IMR-90 (cell line): ENCODE results near the gene MDM1. TPM values are rescaled to one million over a fixed set of nuclear protein-coding genes. Genes with fewer than 3 reads are reported as not detected.

Experiments used
- ATAC-seq: fragments of 200-7000 bp; cut with Tn5 transposase; 2 replicates; pipeline ENCODE4 v1.9.1; 2020; ENCODE audit warnings: low read depth, mild to moderate bottlenecking, moderate library complexity
- BruUV-seq: library from RNA; stranded (reverse); fragments of 400-500 nt; replicated peaks from 2 replicates; lab custom pipeline; 2021; lab: Mats Ljungman, UMichigan
- CTCF ChIA-PET: fragments of 300-600 bp; formaldehyde crosslinking; extraction: SDS; loops from one replicate; lab custom pipeline; 2021; ENCODE audit warnings: antibody characterized with exemption; lab: Yijun Ruan, JAX
- POLR2A ChIA-PET: fragments of 300-600 bp; sonication (Branson Sonifier 250); formaldehyde crosslinking; loops from one replicate; lab custom pipeline; 2022; ENCODE audit warnings: antibody characterized with exemption; ENCODE audit not compliant: unreplicated experiment; lab: Charles Lee
- DNase-seq: peaks from one replicate; pipeline ENCODE4 v3.0.0; 2013
- H2AFZ ChIP-seq: replicated peaks from 2 replicates; pipeline ENCODE3; 2013; ENCODE audit warnings: low read length, mild to moderate bottlenecking; ENCODE audit not compliant: poor library complexity
- H2AK5ac ChIP-seq: 2 replicates; pipeline ENCODE4 v1.6.1; 2013; ENCODE audit warnings: low read depth, low read length, inconsistent platforms
- H2AK9ac ChIP-seq: replicated peaks from 2 replicates; pipeline ENCODE3; 2013; ENCODE audit warnings: mild to moderate bottlenecking, low read depth, low read length, moderate library complexity; ENCODE audit not compliant: poor library complexity
- H2BK120ac ChIP-seq: 2 replicates; pipeline ENCODE4 v1.6.1; 2013; ENCODE audit warnings: low read depth, low read length, inconsistent platforms
- H2BK15ac ChIP-seq: 3 replicates; pipeline ENCODE4 v1.6.1; 2013; ENCODE audit warnings: low read depth, low read length, inconsistent platforms
- H2BK20ac ChIP-seq: 2 replicates; pipeline ENCODE4 v1.6.1; 2013; ENCODE audit warnings: low read depth, mild to moderate bottlenecking, inconsistent platforms, low read length, moderate library complexity
- H2BK5ac ChIP-seq: 2 replicates; pipeline ENCODE4 v1.6.1; 2013; ENCODE audit warnings: mild to moderate bottlenecking, low read depth, low read length, inconsistent platforms; ENCODE audit not compliant: poor library complexity, severe bottlenecking
- H3K14ac ChIP-seq: replicated peaks from 2 replicates; pipeline ENCODE4 v1.6.1; 2013; ENCODE audit warnings: low read depth, low read length, inconsistent platforms
- H3K18ac ChIP-seq: 2 replicates; pipeline ENCODE4 v1.6.1; 2013; ENCODE audit warnings: low read depth, low read length, control low read depth
- H3K23ac ChIP-seq: 2 replicates; pipeline ENCODE4 v1.6.1; 2013; ENCODE audit warnings: low read depth, low read length, inconsistent platforms
- H3K27ac ChIP-seq: 2 replicates; pipeline ENCODE4 v1.5.1; 2013; ENCODE audit warnings: mild to moderate bottlenecking, control low read depth, low read length; ENCODE audit not compliant: insufficient read depth
- H3K27me3 ChIP-seq: 2 replicates; pipeline ENCODE4 v1.6.1; 2013; ENCODE audit warnings: low read length; ENCODE audit not compliant: control insufficient read depth, insufficient read depth
- H3K36me3 ChIP-seq: 2 replicates; pipeline ENCODE4 v1.6.1; 2013; ENCODE audit warnings: low read length, mixed read lengths; ENCODE audit not compliant: control insufficient read depth, insufficient read depth
- H3K4ac ChIP-seq: 2 replicates; pipeline ENCODE4 v1.6.1; 2013; ENCODE audit warnings: low read depth, low read length, inconsistent platforms
- H3K4me1 ChIP-seq: 2 replicates; pipeline ENCODE4 v1.6.1; 2013; ENCODE audit warnings: low read length, mixed read lengths; ENCODE audit not compliant: control insufficient read depth, insufficient read depth
- H3K4me2 ChIP-seq: 2 replicates; pipeline ENCODE4 v1.6.1; 2013; ENCODE audit warnings: low read depth, mild to moderate bottlenecking, control low read depth, low read length, moderate library complexity
- H3K4me3 ChIP-seq: 2 replicates; pipeline ENCODE4 v1.5.1; 2013; ENCODE audit warnings: low read depth, mild to moderate bottlenecking, control low read depth, low read length, moderate library complexity; ENCODE audit not compliant: insufficient read depth
- H3K56ac ChIP-seq: 2 replicates; pipeline ENCODE4 v1.6.1; 2013; ENCODE audit warnings: low read length, inconsistent platforms; ENCODE audit not compliant: insufficient read depth; ENCODE audit errors: extremely low read depth
- H3K79me1 ChIP-seq, 2 experiments: 2 replicates each; pipeline ENCODE4 v1.6.1; 2013; ENCODE audit warnings: low read length in 2 of 2, inconsistent platforms in 1 of 2, low read depth in 1 of 2
- H3K9ac ChIP-seq: 2 replicates; pipeline ENCODE4 v1.6.1; 2013; ENCODE audit warnings: low read depth, low read length, control low read depth
- H3K9me1 ChIP-seq: 2 replicates; pipeline ENCODE4 v1.6.1; 2013; ENCODE audit warnings: low read length, inconsistent platforms; ENCODE audit not compliant: insufficient read depth
- H3K9me3 ChIP-seq: 2 replicates; pipeline ENCODE4 v1.6.1; 2013; ENCODE audit warnings: low read length; ENCODE audit not compliant: control insufficient read depth, insufficient read depth
- H4K20me1 ChIP-seq: 2 replicates; pipeline ENCODE4 v1.6.1; 2013; ENCODE audit warnings: low read length, inconsistent platforms; ENCODE audit not compliant: insufficient read depth
- H4K5ac ChIP-seq: 2 replicates; pipeline ENCODE4 v1.6.1; 2013; ENCODE audit warnings: mild to moderate bottlenecking, low read depth, low read length, control low read depth
- H4K8ac ChIP-seq, 2 experiments: 2 replicates each; pipeline ENCODE4 v1.6.1; 2013; ENCODE audit warnings: low read depth in 2 of 2, low read length in 2 of 2, control low read depth in 1 of 2, inconsistent platforms in 1 of 2
- H4K91ac ChIP-seq: 2 replicates; pipeline ENCODE4 v1.6.1; 2013; ENCODE audit warnings: low read depth, low read length, inconsistent platforms; ENCODE audit not compliant: insufficient read depth
- CEBPB ChIP-seq: IDR thresholded peaks from 2 replicates; pipeline ENCODE4 v1.6.1; 2012; ENCODE audit warnings: low read depth, low read length, improper control_type of control experiment
- MXI1 ChIP-seq: IDR thresholded peaks from 2 replicates; pipeline ENCODE4 v1.6.1; 2012; ENCODE audit warnings: low read depth, mild to moderate bottlenecking, low read length, moderate library complexity, borderline replicate concordance
- NFE2L2 ChIP-seq: fragments of 150-350 bp; IDR thresholded peaks from 2 replicates; pipeline ENCODE4 v1.6.1; 2016; ENCODE audit warnings: low read depth, mild to moderate bottlenecking, low read length
- POLR2A ChIP-seq: IDR thresholded peaks from 2 replicates; pipeline ENCODE4 v1.6.1; 2012; ENCODE audit warnings: mild to moderate bottlenecking, low read depth, low read length
- RAD21 ChIP-seq: IDR thresholded peaks from 2 replicates; pipeline ENCODE4 v1.6.1; 2012; ENCODE audit warnings: low read length, improper control_type of control experiment
- RCOR1 ChIP-seq: IDR thresholded peaks from 2 replicates; pipeline ENCODE4 v1.6.1; 2012; ENCODE audit warnings: mild to moderate bottlenecking, low read length, improper control_type of control experiment; ENCODE audit not compliant: insufficient replicate concordance
- RFX5 ChIP-seq: IDR thresholded peaks from 2 replicates; pipeline ENCODE4 v1.8.0; 2012; ENCODE audit warnings: low read depth, mild to moderate bottlenecking, low read length, moderate library complexity
- USF2 ChIP-seq: fragments of 150-350 bp; IDR thresholded peaks from 2 replicates; pipeline ENCODE4 v1.6.1; 2017; ENCODE audit warnings: mild to moderate bottlenecking, antibody characterized with exemption, low read length, low read depth
- WGBS, 2 experiments: methylation state at CpG; one replicate each; pipeline versions ENCODE4 v1.1.5 to v1.1.7; 2013; ENCODE audit warnings: missing lambda C conversion rate in 2 of 2; ENCODE audit not compliant: insufficient read length in 1 of 2; ENCODE audit errors: extremely low coverage in 2 of 2; 5-methylcytosine and 5-hydroxymethylcytosine counted together
- dilution Hi-C: fragments of 300-500 bp; cut with HindIII; formaldehyde crosslinking; loops from one replicate; pipeline ENCODE4 v1.14.3; 2018; ENCODE audit warnings: low sequenced_read_pairs; ENCODE audit not compliant: unreplicated experiment
- in situ Hi-C: fragments of 300-500 bp; cut with MboI; formaldehyde crosslinking; loops from 3 replicates; pipeline ENCODE4 v1.14.3; 2019; ENCODE audit warnings: low sequenced_read_pairs, inconsistent platforms, mixed read lengths
- intact Hi-C: fragments of 100-400 bp; cut with micrococcal nuclease; formaldehyde crosslinking; loops from 2 replicates; pipeline ENCODE4 v1.10.0; 2022
- polyA plus RNA-seq, 3 experiments: library from polyadenylated mRNA; depleted of rRNA; stranded (reverse); fragments of >200 nt; gene quantifications; 2 replicates each; pipeline ENCODE4 v1.2.3, GENCODE V29; 2012; ENCODE audit warnings: low replicate concordance in 1 of 3
- total RNA-seq: library from RNA; depleted of rRNA; stranded (reverse); fragments of >200 nt; gene quantifications from 2 replicates; pipeline ENCODE4 v1.2.3, GENCODE V29; 2012

The MDM1 gene
- total and polyA plus RNA-seq, 2 of the 4 experiments (the other 2 are of a cell fraction): 5.6 to 5.7 TPM

GRCh38 chr12:68281322-68282077 is 50.7 kb downstream of the MDM1 start:
- H3K23ac ChIP-seq: no peak overlapping the region
- no peak overlapping the region for H3K9ac ChIP-seq
- no peaks in the 10 kb centered on the region for H3K79me1 ChIP-seq
- no peaks in the 10 kb centered on the region for H3K36me3 ChIP-seq
- no peaks in the 10 kb centered on the region for H3K9me1 ChIP-seq
- no peak overlapping the region for H2AFZ ChIP-seq
- no peak overlapping the region for H2AK9ac ChIP-seq
- in situ Hi-C loops (no loop called here), intact Hi-C loops (no loop called here), dilution Hi-C loops (no loop called here)
- no peaks in the 10 kb centered on the region for H3K9me3 ChIP-seq
- H2BK120ac ChIP-seq: no peak overlapping the region
- H3K27me3 ChIP-seq: no peaks in the 10 kb centered on the region
- H4K20me1 ChIP-seq: no peaks in the 10 kb centered on the region
- CTCF ChIA-PET: no interaction called here
- TF ChIP-seq NFE2L2: no peak
- TF ChIP-seq RFX5: no peak
- TF ChIP-seq RCOR1: no peak
- TF ChIP-seq CEBPB: no peak
- TF ChIP-seq MXI1: no peak
- TF ChIP-seq POLR2A: no peak
- no peak for TF ChIP-seq RAD21
- TF ChIP-seq USF2: no peak
- H3K27ac ChIP-seq: no peak overlapping the region
- no peak overlapping the region for H2BK5ac ChIP-seq
- no peak overlapping the region for H3K4ac ChIP-seq
- H3K4me3 ChIP-seq: no peak overlapping the region
- H3K4me1 ChIP-seq: no peaks in the 10 kb centered on the region
- ATAC-seq (no peak), DNase-seq (no peak)
- no CpG with 5 or more reads among the region's 4 CpGs for WGBS, 2 experiments
- no peak overlapping the region for H4K5ac ChIP-seq
- BruUV-seq: no TSS peak
- H3K56ac ChIP-seq: no peak overlapping the region
- no peak overlapping the region for H3K4me2 ChIP-seq
- no peak overlapping the region for H3K18ac ChIP-seq
- no peak overlapping the region for H2BK15ac ChIP-seq
- H4K91ac ChIP-seq: no peak overlapping the region
- H3K14ac ChIP-seq: no peak overlapping the region
- H2AK5ac ChIP-seq: no peak overlapping the region
- H2BK20ac ChIP-seq: no peak overlapping the region
- H4K8ac ChIP-seq: no peak overlapping the region
- POLR2A ChIA-PET: no interaction called here
